ENCODE data around the gene ZNF213. TPM values are rescaled to one million over a fixed set of nuclear protein-coding genes. Genes with fewer than 3 reads are reported as not detected.
"Not testable (repeated sequence)": the region's sequence is repeated elsewhere in the genome, so short reads cannot be mapped to it uniquely, and the experiment has no call there.

ZNF213 gene
- total RNA-seq, 1 donor from 2014 or later = 11.0 TPM

- intact Hi-C loops (cut with micrococcal nuclease) = loop anchor here (2.0 to 5.0 kb wide), 3 partner anchors 35 to 53 kb away; no protein-coding TSS in a partner anchor
Measured at GRCh38 chr16:3127745-3128144, 7.1 kb upstream of the ZNF213 start.

- intact Hi-C loops (cut with micrococcal nuclease) = loop anchor here (1.0 to 5.0 kb wide), 5 partner anchors 23 to 70 kb away; no protein-coding TSS in a partner anchor
Measured at GRCh38 chr16:3129137-3130131, 5.4 kb upstream of the ZNF213 start.

GRCh38 chr16:3131755-3132377, 3.0 kb upstream of the ZNF213 start:
- intact Hi-C loops (cut with micrococcal nuclease) = no loop called here

- intact Hi-C loops (cut with micrococcal nuclease) = loop anchor here (1.0 kb wide), 1 partner anchor 16 kb away; no protein-coding TSS in a partner anchor
Measured at GRCh38 chr16:3133844-3134243, 985 bp upstream of the ZNF213 start.

GRCh38 chr16:3135126-3135715, 392 bp downstream of the ZNF213 start:
- intact Hi-C loops (cut with micrococcal nuclease) = loop anchor here (1.0 kb wide), 1 partner anchor 35 kb away; no protein-coding TSS in a partner anchor

- intact Hi-C loops (cut with micrococcal nuclease) = no loop called here
Measured at GRCh38 chr16:3137267-3137666, 2.4 kb downstream of the ZNF213 start.

- intact Hi-C loops (cut with micrococcal nuclease) = no loop called here
Measured at GRCh38 chr16:3138342-3138741, 3.5 kb downstream of the ZNF213 start.

GRCh38 chr16:3138823-3139426, 4.1 kb downstream of the ZNF213 start:
- intact Hi-C loops (cut with micrococcal nuclease) = no loop called here

- intact Hi-C loops (cut with micrococcal nuclease) = not testable (repeated sequence)
Measured at GRCh38 chr16:3139561-3139960, 4.7 kb downstream of the ZNF213 start.

- intact Hi-C loops (cut with micrococcal nuclease) = no loop called here
Measured at GRCh38 chr16:3140603-3141427, 6.0 kb downstream of the ZNF213 start.

- intact Hi-C loops (cut with micrococcal nuclease) = no loop called here
Measured at GRCh38 chr16:3141781-3142311, 7.0 kb downstream of the ZNF213 start.

GRCh38 chr16:3142327-3142726, 7.5 kb downstream of the ZNF213 start:
- intact Hi-C loops (cut with micrococcal nuclease) = no loop called here

- intact Hi-C loops (cut with micrococcal nuclease) = no loop called here
Measured at GRCh38 chr16:3142770-3143169, 7.9 kb downstream of the ZNF213 start.

GRCh38 chr16:3143189-3143588, 8.4 kb downstream of the ZNF213 start:
- intact Hi-C loops (cut with micrococcal nuclease) = no loop called here

GRCh38 chr16:3143598-3144320, 8.9 kb downstream of the ZNF213 start:
- intact Hi-C loops (cut with micrococcal nuclease) = no loop called here

GRCh38 chr16:3144321-3144983, 9.6 kb downstream of the ZNF213 start:
- intact Hi-C loops (cut with micrococcal nuclease) = no loop called here

GRCh38 chr16:3145151-3145550, 10.3 kb downstream of the ZNF213 start:
- intact Hi-C loops (cut with micrococcal nuclease) = no loop called here

GRCh38 chr16:3145660-3146059, 10.8 kb downstream of the ZNF213 start:
- intact Hi-C loops (cut with micrococcal nuclease) = no loop called here

Measured in T-helper 2 cell treated with Interferon-gamma antibody and Interleukin-4, amounts not matched to agents 100 ng/mL and 5 ng/mL, for 36 hours (primary cell).